GM19467 (cell line): ENCODE measurements around the gene NEDD4L.

Source experiments
- ATAC-seq: cut with Tn5 transposase; IDR thresholded peaks from one replicate; pipeline ENCODE4 v1.9.1; 2021; ENCODE audit warnings: mild to moderate bottlenecking, moderate library complexity; ENCODE audit not compliant: unreplicated experiment

NEDD4L gene

GRCh38 chr18:58229162-58229561, 185.1 kb downstream of the NEDD4L start:
- ATAC-seq, result no peak

DNA sequence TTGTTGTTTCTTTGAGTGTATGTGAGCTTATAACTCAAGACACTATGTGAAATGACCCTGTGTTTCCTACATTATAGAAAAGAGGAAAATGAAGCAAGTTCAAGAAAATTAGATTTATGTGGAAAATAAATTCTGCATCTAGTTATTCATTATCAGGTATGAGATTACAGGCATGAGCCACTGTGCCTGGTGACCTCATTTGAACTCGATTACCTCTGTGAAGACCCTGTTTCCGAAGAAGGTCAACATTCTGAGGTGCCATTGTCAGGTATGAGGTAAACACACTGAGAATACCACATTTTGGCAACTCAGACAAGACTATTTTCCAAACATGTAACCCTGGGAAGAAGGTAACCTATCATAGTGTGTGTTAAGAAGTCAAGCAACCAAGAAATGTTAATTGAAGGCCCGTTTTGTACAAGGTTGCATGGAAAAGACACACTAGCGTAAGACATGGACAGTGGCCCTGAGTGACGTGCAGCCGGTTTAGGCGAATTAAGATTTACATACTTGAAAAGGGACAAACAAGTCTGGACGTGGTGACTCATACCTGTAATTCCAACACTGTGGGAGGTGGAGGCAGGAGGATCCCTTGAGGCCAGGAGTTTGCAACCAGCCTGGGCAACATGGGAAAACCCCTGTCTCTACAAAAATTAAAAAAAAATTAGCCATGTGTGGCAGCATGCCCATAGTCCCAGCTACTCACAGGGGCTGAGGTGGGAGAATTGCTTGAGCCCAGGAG, 186.6 kb downstream of the NEDD4L start:
- ATAC-seq, result no peak

GRCh38 chr18:58231930-58232329, 187.9 kb downstream of the NEDD4L start:
- no peak for ATAC-seq

DNA sequence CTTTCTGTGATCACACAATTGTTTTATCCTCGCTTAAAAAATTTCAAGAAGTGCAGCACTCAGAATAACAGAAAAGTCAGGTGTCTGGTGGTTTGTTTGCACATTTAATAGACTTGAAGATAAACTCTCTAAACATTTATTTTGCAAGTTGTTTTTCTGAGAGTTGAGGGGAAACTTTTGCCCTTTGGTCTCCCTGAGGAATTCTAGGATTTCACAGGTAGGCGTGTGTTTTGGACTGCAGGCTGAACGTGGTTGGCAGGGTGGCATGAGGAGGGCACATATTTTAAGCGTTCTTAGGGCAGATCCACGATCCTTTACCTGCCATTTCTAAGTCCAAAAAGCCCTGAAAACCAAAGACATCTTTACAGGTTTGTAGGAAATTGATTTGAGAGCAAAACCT, 188.6 kb downstream of the NEDD4L start:
- no peak for ATAC-seq

- ATAC-seq, result no peak
These were observed 190.3 kb downstream of the NEDD4L start for GRCh38 chr18:58234359-58234741.

- no peak for ATAC-seq
These were observed 191.0 kb downstream of the NEDD4L start for GRCh38 chr18:58235001-58235436.

- ATAC-seq, result no peak
These were observed 195.9 kb downstream of the NEDD4L start for GRCh38 chr18:58239879-58240278.

DNA sequence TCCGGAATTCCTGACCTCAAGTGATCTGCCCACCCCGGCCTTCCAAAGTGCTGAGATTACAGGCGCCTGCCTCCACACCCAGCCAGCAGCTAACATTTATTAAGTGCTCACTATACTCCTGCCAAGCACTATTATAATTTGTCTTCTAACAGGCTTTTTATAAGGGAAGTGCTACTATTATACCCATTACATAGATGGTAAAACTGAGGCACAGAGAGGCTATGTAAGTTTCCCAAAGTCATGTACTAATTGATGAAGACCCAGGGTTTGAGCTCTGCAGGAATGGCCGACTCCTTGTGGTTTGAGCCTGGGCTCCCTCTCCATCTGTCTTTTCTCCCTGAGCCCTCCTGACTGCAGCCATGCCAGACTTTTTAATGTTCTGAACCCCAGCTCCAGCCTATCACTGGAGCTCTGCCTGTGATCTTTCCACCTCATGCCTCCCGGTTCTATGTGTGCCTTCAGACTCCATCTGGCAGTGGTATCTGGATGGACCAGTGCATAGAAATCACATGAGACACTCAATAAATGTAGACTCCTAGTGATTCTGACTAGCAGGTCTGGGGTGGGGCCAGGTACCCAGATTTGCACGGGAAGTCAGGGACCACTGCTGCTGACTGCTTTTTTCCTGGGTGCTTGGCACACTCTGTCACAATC, 197.1 kb downstream of the NEDD4L start:
- ATAC-seq, result no peak

- ATAC-seq, result no peak
These were observed 197.9 kb downstream of the NEDD4L start for GRCh38 chr18:58241877-58242276.

DNA sequence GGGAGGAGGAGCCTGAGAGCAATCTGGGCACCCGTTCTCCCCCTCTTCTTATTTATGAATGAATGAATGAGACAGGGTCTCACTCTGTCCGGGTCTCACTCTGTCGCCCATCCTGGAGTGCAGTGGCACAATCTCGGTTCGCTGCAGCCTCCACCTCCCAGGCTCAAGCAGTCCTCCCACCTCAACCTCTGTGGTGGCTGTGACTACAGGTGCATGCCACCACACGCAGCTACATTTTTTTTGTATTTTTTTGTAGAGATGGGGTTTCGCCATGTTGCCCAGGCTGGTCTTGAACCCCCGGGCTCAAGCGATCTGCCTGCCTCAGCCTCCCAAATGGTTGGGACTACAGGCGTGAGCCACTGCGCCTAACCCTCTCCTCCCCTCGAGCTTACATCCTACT, 198.4 kb downstream of the NEDD4L start:
- ATAC-seq, result no peak

DNA sequence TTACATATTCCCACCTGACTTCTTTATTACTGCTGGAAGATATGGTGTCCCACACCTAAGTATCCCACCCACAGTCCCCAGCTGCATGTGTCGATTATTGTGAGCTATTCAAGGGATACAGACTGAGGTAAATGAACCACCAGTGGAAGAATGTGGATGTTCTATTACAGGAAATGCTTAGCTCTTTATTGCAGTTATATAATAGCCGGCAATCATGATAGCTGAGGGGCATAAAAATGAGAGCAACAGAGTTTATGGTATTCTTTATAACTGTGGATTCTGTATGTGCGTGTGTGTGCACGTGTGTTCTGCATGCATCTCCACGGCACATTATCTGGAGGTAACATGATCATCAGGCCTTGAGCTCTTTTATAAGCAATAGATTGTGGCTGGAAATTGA, 198.9 kb downstream of the NEDD4L start:
- ATAC-seq, result no peak

- no peak for ATAC-seq
These were observed 199.4 kb downstream of the NEDD4L start for GRCh38 chr18:58243401-58243800.

DNA sequence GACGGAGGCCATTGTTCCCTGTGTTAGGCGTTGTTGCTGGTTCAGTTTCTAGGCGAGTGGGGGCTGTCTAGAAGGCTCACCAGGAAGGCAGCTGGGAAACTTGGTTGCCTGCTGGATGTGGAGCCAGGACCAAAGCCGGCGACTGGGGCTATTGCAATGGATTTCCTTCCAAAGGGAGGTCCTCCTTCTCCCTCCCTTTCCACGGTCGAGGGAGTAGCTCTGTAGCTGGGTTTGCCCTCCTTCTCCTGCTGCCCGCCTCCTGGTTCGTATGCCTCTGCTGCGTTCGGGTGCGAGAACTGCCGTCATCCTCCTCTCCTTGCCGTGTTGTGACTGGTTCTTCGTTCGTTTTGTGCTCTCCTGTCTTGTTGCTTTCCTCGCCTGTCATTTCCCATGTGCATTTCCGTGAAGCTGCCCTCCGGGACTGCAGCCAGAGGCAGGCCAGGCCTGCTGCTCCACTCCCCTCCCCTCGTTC, 203.4 kb downstream of the NEDD4L start:
- no peak for ATAC-seq

- no peak for ATAC-seq
These were observed 205.7 kb downstream of the NEDD4L start for GRCh38 chr18:58249712-58250111.

GRCh38 chr18:58251416-58251815, 207.4 kb downstream of the NEDD4L start:
- no peak for ATAC-seq

GRCh38 chr18:58252166-58252565, 208.1 kb downstream of the NEDD4L start:
- ATAC-seq, result no peak

DNA sequence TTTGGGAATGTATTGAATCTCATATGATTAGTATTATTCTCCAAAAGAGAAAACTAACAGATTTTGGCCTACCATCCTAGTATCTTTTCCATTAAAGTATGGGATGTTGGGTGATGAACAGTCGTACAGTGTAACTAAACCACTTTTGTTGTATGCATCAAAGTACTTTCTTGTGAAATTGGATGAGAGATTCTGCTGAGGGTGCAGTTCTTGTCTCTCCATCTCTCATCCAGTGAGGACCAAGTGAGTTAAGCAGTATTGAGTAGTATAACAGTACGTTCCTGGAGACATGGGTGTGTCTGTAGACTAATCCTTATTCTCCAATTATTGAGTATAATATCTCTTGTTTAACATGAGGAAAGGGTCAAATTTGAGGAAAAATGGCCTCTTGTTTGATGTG, 209.3 kb downstream of the NEDD4L start:
- ATAC-seq, result no peak

DNA sequence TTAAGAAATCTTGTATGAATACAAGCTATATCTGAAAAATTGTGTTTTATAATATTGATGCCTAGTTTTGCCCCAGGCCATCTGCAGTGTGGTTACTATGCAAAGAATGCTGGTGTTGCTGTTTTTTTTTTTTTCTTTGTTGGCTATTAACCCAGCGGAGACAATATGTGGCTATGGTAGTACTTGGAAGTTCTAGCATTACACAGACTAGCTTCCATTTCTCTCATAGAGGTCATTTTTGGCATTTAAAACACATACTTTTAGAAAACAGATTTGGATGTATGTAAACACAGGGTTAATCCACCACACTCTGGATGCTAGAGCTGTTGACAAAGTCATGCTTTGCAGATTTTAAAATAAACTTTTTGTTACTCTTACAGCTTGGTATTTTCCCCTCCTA, 209.8 kb downstream of the NEDD4L start:
- no peak for ATAC-seq

DNA sequence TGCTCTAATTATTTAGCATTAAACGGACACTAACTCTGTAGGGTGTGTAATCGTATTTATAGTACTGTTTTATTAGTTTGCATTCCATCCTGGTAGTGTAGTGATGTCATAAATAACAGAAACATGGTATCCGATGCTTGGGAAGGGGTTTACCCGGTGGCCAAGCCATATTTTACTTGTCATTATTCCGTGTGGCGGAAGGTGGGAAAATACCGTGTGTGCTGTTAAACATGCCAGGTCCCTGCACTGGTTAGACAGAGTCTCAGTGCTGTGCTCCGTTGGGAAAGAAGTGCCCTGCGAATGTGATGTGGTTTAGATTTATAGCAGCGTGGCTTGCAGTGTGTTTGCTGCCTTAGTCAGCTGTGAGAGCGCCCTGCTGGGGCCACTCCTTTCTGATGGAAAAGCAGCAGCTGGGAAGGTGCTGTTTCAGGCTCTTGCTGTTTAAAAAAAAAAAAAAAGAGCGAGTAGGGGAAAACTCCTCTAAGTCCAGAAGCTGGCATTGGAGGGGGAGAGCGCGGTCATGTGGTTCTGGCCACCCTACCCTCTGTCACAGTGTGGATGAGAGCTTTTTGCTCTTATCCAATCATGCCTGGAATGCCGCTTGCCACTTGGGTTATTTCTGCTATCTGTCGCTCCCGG, 211.0 kb downstream of the NEDD4L start:
- no peak for ATAC-seq

- ATAC-seq, result no peak
These were observed 211.8 kb downstream of the NEDD4L start for GRCh38 chr18:58255701-58256311.

GRCh38 chr18:58256316-58257080, 212.5 kb downstream of the NEDD4L start:
- ATAC-seq, result no peak
